H1 (cell line): ENCODE results near the gene CD58. TPM values are rescaled to one million over a fixed set of nuclear protein-coding genes. Genes with fewer than 3 reads are reported as not detected.

Experiments used
- CBX8 ChIP-seq: fragments of 300-800, 300-1000 bp; sonication (generic); IDR thresholded peaks from 2 replicates; pipeline ENCODE4 v1.7.1; 2016; ENCODE audit warnings: low read depth, low read length, borderline replicate concordance
- FOSL1 ChIP-seq: IDR thresholded peaks from 2 replicates; pipeline ENCODE4 v1.6.1; 2011; ENCODE audit warnings: mild to moderate bottlenecking, low read depth, low read length, moderate library complexity; ENCODE audit not compliant: insufficient read depth
- JUND ChIP-seq: IDR thresholded peaks from 2 replicates; pipeline ENCODE4 v1.6.1; 2011; ENCODE audit warnings: mild to moderate bottlenecking, improper control_type of control experiment, low read length
- POLR2A ChIP-seq, 2 experiments: IDR thresholded peaks; 1 replicate in 1 of 2; 2 replicates in 1 of 2; pipeline ENCODE4 v1.6.1; 2011; ENCODE audit warnings: low read depth in 2 of 2, low read length in 2 of 2, mild to moderate bottlenecking in 2 of 2; ENCODE audit errors: control extremely low read depth in 1 of 2
- SIN3A ChIP-seq, 2 experiments: IDR thresholded peaks in 1 of 2; conservative IDR thresholded peaks in 1 of 2; 2 replicates each; pipeline ENCODE4 v1.6.1; 2011 to 2012; ENCODE audit warnings: low read length in 2 of 2, improper control_type of control experiment in 1 of 2, low read depth in 1 of 2, mild to moderate bottlenecking in 1 of 2
- TAF7 ChIP-seq: optimal IDR thresholded peaks from 2 replicates; pipeline ENCODE3; 2011; ENCODE audit warnings: low read depth, mild to moderate bottlenecking, inconsistent platforms, low read length, moderate library complexity, borderline replicate concordance
- TEAD4 ChIP-seq: IDR thresholded peaks from 2 replicates; pipeline ENCODE4 v1.6.1; 2012; ENCODE audit warnings: low read depth, low read length, inconsistent platforms, mixed read lengths
- polyA plus RNA-seq, 7 experiments: library from polyadenylated mRNA; depleted of rRNA in 3 of 7; stranded (reverse) in 5 of 7; unstranded in 2 of 7; fragments of >200 nt in 5 of 7; fragments of 200-250 nt in 2 of 7; gene quantifications; 1 replicate in 5 of 7; 2 replicates in 1 of 7; 4 replicates in 1 of 7; pipeline versions ENCODE4 v1.2.1 to v1.2.3, GENCODE V29; 2011 to 2013; ENCODE audit warnings: missing spikeins in 2 of 7, mixed read lengths in 2 of 7
- total RNA-seq: library from RNA; stranded (reverse); fragmentation: NEBNext Ultra II Directional; extraction: Animal tissue kit (Norgen Biotek cat#: 25700); gene quantifications from 2 replicates; pipeline ENCODE4 v1.2.1, GENCODE V29; 2021

The CD58 gene
- total and polyA plus RNA-seq, 2 of the 8 experiments (the other 6 are each of a cell fraction or from before 2014, with no cell fraction given): 5.3 to 5.5 TPM

- TF ChIP-seq TAF7 (no peak), TEAD4 (no peak), JUND (no peak), SIN3A (conservative IDR thresholded peaks at IDR 0.05 in 1 of 2, IDR thresholded peaks at IDR 0.05 in 1 of 2; ENCODE audit: low read depth in 1 of 2, low read length in 2 of 2) (no peak), FOSL1 (no peak), POLR2A (IDR thresholded peaks at IDR 0.05; ENCODE audit: control extremely low read depth in 1 of 2, low read depth in 2 of 2, low read length in 2 of 2) (no peak), CBX8 (no peak)
These were observed 5.6 kb downstream of the CD58 start (continued) for GRCh38 chr1:116565222-116565621.
